ENCODE data around the gene GALK2. TPM values are rescaled to one million over a fixed set of nuclear protein-coding genes. Genes with fewer than 3 reads are reported as not detected.
"Not testable (repeated sequence)": the region's sequence is repeated elsewhere in the genome, so short reads cannot be mapped to it uniquely, and the experiment has no call there.

The GALK2 gene
- total RNA-seq, 2 donors from 2014 or later, result 24.5 to 26.0 TPM

- H3K27me3 ChIP-seq, result no peaks in the 10 kb centered on the region
- no peak overlapping the region for H3K4me3 ChIP-seq
- no peak for DNase-seq (ENCODE audit: low spot score)
- H3K27ac ChIP-seq, result no peak overlapping the region
- no peaks in the 10 kb centered on the region for H3K4me1 ChIP-seq
- no peaks in the 10 kb centered on the region for H3K9me3 ChIP-seq
- no peaks in the 10 kb centered on the region for H3K36me3 ChIP-seq
- TF ChIP-seq CTCF (IDR thresholded peaks at IDR 0.05), result no peak
Measured at GRCh38 chr15:49179433-49180190, 9.6 kb downstream of the GALK2 start.

- TF ChIP-seq CTCF (IDR thresholded peaks at IDR 0.05), result no peak
Measured at GRCh38 chr15:49182128-49182527, 12.1 kb downstream of the GALK2 start.

GRCh38 chr15:49183741-49184140 is 13.7 kb downstream of the GALK2 start:
- H3K36me3 ChIP-seq; DNase-seq (ENCODE audit: low spot score); H3K4me3 ChIP-seq; H3K9me3 ChIP-seq; H3K27ac ChIP-seq; H3K4me1 ChIP-seq; H3K27me3 ChIP-seq: not testable (repeated sequence)

More at GRCh38 chr15:49182128-49182527, 12.1 kb downstream of the GALK2 start:
- Histone ChIP-seq H3K27ac (no peak overlapping the region), H3K4me1 (no peaks in the 10 kb centered on the region), H3K36me3 (no peaks in the 10 kb centered on the region), H3K4me3 (no peak overlapping the region), H3K27me3 (no peaks in the 10 kb centered on the region), H3K9me3 (no peaks in the 10 kb centered on the region)
- no peak for DNase-seq (ENCODE audit: low spot score)

- Histone ChIP-seq H3K4me1 (no peaks in the 10 kb centered on the region), H3K9me3 (no peaks in the 10 kb centered on the region), H3K36me3 (no peaks in the 10 kb centered on the region), H3K27me3 (no peaks in the 10 kb centered on the region), H3K27ac (no peak overlapping the region), H3K4me3 (no peak overlapping the region)
- no peak for DNase-seq (ENCODE audit: low spot score)
- no peak for TF ChIP-seq CTCF (IDR thresholded peaks at IDR 0.05)
Measured at GRCh38 chr15:49185473-49185872, 15.4 kb downstream of the GALK2 start.

- no peaks in the 10 kb centered on the region for H3K4me1 ChIP-seq
- DNase-seq (ENCODE audit: low spot score), result no peak
- no peak for TF ChIP-seq CTCF (IDR thresholded peaks at IDR 0.05)
- H3K9me3 ChIP-seq, result no peaks in the 10 kb centered on the region
- no peak overlapping the region for H3K27ac ChIP-seq
- H3K36me3 ChIP-seq, result no peaks in the 10 kb centered on the region
- H3K27me3 ChIP-seq, result no peaks in the 10 kb centered on the region
- H3K4me3 ChIP-seq, result no peak overlapping the region
Measured at GRCh38 chr15:49187549-49188245, 17.6 kb downstream of the GALK2 start.

GRCh38 chr15:49188933-49189332 is 18.9 kb downstream of the GALK2 start:
- Histone ChIP-seq H3K4me3 (no peak overlapping the region), H3K4me1 (no peaks in the 10 kb centered on the region), H3K9me3 (no peaks in the 10 kb centered on the region)

More at GRCh38 chr15:49188933-49189332, 18.9 kb downstream of the GALK2 start:
- no peak for TF ChIP-seq CTCF (IDR thresholded peaks at IDR 0.05)
- no peak for DNase-seq (ENCODE audit: low spot score)
- H3K27ac ChIP-seq, result no peak overlapping the region
- H3K27me3 ChIP-seq, result no peaks in the 10 kb centered on the region
- no peaks in the 10 kb centered on the region for H3K36me3 ChIP-seq
